HepG2 (cell line): ENCODE data around the gene HTR7.

Experiments used
- ATF2 ChIP-seq: sonication (generic); formaldehyde crosslinking; IDR thresholded peaks from 2 replicates; pipeline ENCODE4 v1.4.0; 2020; ENCODE audit warnings: missing genetic modification reagents
- ATF7 ChIP-seq, 2 experiments: fragments of 450-650 bp in 1 of 2; sonication (generic) in 1 of 2; formaldehyde crosslinking in 1 of 2; IDR thresholded peaks; 2 replicates each; pipeline versions ENCODE4 v1.4.0 to v1.6.1; 2016 to 2020; ENCODE audit warnings: antibody characterized with exemption in 1 of 2, mild to moderate bottlenecking in 1 of 2, missing genetic modification reagents in 1 of 2
- CTCF ChIP-seq: sonication (generic); formaldehyde crosslinking; IDR thresholded peaks from 2 replicates; pipeline ENCODE4 v1.5.0; 2020; ENCODE audit warnings: mild to moderate bottlenecking, missing genetic modification reagents, moderate library complexity
- MAFK ChIP-seq, 2 experiments: IDR thresholded peaks in 1 of 2; conservative IDR thresholded peaks in 1 of 2; 2 replicates each; pipeline ENCODE4 v1.6.1; 2011; ENCODE audit warnings: improper control_type of control experiment in 2 of 2, low read length in 2 of 2
- NCOA1 ChIP-seq: sonication (generic); formaldehyde crosslinking; IDR thresholded peaks from 2 replicates; pipeline ENCODE4 v1.9.0; 2021; ENCODE audit warnings: missing genetic modification reagents
- TGIF2 ChIP-seq: IDR thresholded peaks from 2 replicates; pipeline ENCODE4 v1.6.1; 2016; ENCODE audit warnings: control low read depth, missing compliant biosample characterization
- ZNF296 ChIP-seq: sonication (generic); formaldehyde crosslinking; conservative IDR thresholded peaks from 2 replicates; pipeline ENCODE4 v1.5.0; 2020; ENCODE audit warnings: mild to moderate bottlenecking, missing genetic modification reagents
- ZNF75D ChIP-seq: sonication (generic); formaldehyde crosslinking; IDR thresholded peaks from 2 replicates; pipeline ENCODE4 v1.8.1; 2023; ENCODE audit warnings: missing genetic modification reagents, mild to moderate bottlenecking, borderline replicate concordance
- ZNF766 ChIP-seq: sonication (generic); formaldehyde crosslinking; IDR thresholded peaks from 2 replicates; pipeline ENCODE4 v1.5.0; 2020; ENCODE audit warnings: missing genetic modification reagents, borderline replicate concordance
- ZNF776 ChIP-seq: sonication (generic); formaldehyde crosslinking; IDR thresholded peaks from 2 replicates; pipeline ENCODE4 v1.4.0; 2020; ENCODE audit warnings: mild to moderate bottlenecking, missing genetic modification reagents

DNA sequence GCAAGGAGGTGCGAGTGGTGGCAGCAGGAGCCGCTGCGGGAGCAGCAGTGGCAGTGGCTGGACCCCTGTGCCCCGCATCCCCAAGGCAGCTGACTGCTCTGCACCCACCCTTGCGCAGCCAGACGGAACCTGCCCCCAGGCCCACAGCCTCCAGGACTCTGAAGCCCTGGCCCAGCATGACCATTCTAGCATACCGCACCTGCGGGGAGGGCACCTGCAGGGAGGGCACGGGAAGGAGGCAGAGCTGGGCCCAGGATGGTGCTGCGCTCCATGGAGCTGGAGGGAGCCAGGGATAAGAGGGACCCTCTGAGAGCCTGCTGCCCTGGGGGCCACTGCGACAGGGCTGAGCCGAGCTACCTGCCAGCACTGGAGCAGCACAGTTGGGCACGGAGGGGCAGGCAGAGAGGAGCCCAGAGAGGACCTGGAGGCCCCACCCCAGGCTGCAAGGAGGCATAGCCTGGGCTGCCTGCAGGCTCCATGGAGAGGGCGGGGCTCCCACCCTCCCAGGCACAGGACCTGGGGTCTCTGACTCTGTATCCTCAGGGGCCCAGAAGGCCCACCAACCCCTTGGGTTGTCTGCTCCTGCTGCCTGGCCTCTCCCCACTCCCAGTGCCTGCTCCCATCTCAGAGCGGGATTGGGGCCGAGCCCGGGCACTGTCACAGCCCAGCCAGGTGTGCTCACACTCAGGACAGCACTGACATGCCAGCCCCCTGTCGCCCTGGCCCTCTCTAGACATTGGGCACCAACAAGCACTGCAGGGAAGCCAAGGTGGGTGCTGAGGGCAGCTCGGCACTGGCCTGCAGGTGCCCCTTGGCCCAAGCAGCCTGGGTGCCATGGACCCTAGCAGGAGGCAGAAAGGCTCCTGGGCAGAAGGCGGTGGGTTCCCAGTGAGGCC lies 87.6 kb downstream of the HTR7 start:
- TF ChIP-seq CTCF (no peak), ATF2 (CRISPR knock-in tag) (no peak), MAFK (conservative IDR thresholded peaks at IDR 0.05 in 1 of 2, IDR thresholded peaks at IDR 0.05 in 1 of 2; ENCODE audit: low read length in 2 of 2) (no peak), ZNF766 (CRISPR knock-in tag) (no peak), NCOA1 (no peak), ZNF75D (CRISPR knock-in tag) (no peak), TGIF2 (CRISPR knock-in tag) (no peak), ATF7 (IDR thresholded peaks at IDR 0.05) (no peak), ATF7 (CRISPR knock-in tag; IDR thresholded peaks at IDR 0.05) (no peak), ZNF776 (CRISPR knock-in tag) (no peak), ZNF296 (CRISPR knock-in tag) (no peak)
